HPDE6-E6E7 (cell line): ENCODE results near the gene NGFR.
"Not testable (repeated sequence)": the region's sequence is repeated elsewhere in the genome, so short reads cannot be mapped to it uniquely, and the experiment has no call there.

Experiments used
- DNase-seq: peaks from one replicate; pipeline ENCODE4 v3.0.0; 2011; ENCODE audit warnings: missing footprints; ENCODE audit errors: extremely low spot score

NGFR gene

DNA sequence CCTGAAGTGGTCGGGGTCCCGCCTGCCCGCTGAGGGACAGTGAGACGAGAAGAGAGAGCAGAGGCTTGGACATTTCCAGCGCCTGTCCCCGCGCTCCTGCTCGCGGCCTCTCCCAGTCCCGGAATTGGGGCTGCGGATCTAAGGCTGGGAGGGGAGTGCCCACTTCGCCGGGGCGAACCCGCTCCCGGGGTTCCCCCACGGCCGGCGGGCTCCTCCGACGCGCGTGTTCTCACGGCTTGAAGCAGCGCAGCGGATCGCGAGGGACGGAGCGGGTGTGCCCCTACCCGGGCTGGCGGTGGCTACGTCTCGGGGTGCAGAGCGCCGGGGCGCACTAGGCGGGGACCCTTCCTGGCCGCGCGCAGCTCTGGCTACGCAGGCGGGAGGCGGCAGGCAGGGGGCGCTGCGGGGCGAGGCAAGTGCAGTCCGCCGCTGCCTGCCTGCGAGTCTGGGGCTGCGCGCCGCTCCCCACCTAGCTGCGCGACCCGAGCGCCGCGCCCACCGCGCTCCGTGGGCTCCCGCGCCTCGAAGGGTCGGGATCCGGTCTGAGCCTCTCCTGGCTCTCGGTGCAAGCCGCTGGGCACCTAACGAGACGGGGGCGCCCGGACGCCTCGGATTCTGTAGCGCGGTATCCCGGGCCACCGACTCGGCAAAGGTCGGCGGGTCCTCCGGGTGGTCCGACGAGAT is 1.2 kb downstream of the NGFR start:
- no peak for DNase-seq

DNA sequence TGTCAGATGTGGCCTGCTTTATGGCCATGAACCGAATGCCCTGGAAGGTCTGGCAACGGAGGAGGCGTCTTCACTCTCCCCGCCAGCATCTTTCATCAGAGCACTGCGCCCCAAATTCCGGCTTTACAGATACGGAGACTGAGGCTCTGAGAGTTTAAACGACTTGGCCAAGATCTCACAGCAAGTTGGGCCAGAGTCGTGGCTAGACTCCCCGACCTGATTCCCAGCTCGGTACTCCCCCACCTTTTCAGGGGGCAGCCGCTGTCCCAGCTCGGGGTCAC is 1.7 kb downstream of the NGFR start:
- DNase-seq, result no peak

DNA sequence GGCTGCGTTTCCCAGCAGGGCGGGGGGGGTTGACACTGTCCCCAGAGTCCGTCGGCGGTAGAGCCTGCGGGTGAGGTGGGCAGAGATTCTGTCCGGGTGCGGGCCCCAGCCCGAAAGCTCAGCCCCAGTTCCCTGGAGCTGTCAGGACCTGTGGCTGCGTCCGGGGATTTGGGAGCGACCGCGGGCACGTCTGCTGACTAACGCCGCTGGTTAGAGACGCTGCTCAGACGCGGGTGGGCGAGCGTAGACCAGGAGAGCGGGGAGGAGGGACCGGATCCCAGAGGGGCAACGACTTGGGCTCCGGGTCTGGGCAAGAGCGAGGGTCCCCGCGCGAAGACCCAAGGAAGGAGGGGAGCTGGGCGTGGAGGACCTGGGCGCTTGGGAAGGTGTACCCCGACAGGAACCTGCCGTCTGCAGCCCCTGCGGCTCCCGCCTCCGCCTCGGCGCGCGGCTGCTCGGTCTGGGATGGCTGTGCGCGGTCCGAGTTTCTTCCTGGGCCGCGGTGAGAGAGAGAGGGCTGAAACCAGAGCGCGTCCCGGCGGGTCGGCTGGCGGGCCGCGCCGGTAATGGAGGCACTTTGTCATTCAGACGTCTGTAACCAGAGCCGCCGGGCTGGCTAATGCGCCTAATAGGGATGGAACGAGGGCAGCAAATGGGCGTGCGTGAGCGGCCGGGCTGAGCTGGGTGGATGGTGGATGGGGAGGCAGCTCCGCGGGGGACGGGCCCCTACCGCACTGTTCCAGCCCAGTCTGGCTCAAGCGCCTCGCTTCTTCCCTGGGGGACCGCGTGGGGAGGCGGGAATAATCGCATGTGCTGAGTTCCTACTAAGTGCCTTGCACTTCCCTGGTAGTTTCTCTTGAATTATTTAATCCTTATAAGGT is 2.3 kb downstream of the NGFR start:
- no peak for DNase-seq

DNA sequence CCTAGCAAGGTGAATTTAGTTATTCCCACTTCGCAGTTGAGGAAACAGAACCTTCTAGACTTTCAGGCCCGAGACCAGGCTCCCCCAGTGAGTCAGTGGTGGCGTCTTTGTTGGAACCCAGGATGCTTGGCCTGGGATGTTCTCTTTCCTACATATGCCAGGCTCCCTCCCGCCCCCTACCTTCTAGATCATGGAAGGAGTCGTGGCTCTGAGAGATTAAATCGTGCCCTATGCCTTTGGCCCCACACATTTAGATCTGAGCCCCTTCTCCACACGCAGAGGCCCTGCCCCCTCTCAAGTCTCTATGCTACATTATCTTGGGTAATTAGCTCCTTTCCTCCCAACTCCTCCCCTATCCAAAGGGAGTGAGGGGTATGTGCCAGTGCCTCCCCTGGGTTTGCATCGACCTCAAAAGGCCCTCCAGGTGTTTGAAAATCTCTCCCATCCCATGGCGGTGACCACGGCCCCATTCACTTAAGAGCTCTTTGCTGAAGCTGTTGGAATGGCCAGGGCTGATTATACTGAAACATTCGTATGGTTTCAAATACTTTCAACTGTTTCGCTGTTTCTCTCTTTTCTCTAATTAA is 3.0 kb downstream of the NGFR start:
- no peak for DNase-seq

DNA sequence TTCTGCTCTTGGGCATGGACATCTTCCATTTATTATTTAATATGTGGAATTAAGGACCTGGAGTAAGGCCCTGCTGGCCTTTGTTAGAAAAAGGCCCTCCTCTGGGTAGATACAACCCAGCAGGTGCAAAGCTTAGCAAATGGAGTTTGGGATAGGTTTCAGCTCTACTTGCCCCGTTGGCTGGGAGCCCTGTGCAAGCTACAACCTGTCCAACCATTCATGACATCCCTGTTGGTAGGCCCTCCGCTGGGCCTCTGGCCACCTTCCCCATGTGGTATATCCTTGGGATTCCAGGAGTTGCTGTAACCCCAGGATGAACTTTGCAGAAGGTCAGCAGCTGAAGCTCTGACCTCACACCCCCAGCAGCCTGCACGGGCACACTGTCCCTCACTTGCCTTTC is 6.4 kb downstream of the NGFR start:
- peak; percentile 61 for DNase-seq

DNA sequence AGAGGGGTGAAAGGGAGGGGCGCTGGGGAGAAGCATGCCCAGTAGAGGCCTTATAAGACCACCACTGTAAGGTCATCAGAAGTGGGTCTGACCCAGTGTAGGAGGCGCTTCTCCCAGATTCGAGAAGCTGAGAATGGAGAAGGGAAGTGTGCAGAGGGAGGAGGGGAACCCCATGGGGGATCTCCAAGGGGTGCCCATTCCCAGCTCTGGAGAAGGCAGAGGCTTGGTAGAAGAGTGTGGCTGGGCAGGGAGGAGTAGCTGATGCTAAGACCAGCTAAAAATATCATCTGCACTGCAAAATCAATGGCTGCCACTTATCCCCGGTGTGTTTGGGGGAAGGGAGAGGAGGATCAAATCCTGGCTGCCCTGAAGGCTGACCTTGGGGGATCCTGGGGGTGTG is 7.2 kb downstream of the NGFR start:
- no peak for DNase-seq

DNA sequence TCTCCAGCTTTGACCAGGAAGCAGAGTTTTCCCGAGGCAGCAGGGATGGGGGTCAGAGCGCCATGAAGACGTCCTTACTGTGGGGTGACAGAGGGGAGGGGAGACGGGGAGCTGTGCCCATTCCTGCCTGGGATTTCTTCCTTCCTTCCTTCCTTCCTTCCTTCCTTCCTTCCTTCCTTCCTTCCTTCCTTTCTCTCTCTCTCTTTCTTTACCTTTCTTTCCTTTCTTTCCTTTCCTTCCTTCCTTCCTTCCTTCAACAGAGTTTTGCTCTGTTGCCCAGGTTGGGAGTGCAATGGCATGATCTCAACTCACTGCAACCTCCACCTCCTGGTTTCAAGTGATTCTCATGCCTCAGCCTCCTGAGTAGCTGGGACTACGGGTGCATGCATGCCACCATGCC is 7.6 kb downstream of the NGFR start:
- DNase-seq, result not testable (repeated sequence)

DNA sequence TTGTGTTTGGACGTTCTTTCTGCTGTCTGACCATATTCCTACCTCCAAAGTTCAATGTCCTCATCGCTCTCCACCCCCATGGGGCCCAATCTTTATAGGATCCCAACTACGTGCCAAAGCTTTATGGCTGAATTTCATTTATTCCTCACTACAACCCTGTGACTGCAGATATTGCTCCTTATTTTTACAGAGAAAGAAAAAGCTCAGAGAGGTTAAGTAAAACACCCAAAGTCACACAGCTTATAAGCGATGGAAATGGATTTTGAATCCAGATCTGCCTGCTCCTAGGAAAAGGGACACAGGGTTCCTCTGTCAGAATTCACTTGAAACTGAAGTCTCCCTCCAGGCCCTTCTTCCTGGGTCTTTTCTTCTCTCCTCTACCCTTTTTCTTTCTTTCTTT is 9.3 kb downstream of the NGFR start:
- DNase-seq, result no peak

DNA sequence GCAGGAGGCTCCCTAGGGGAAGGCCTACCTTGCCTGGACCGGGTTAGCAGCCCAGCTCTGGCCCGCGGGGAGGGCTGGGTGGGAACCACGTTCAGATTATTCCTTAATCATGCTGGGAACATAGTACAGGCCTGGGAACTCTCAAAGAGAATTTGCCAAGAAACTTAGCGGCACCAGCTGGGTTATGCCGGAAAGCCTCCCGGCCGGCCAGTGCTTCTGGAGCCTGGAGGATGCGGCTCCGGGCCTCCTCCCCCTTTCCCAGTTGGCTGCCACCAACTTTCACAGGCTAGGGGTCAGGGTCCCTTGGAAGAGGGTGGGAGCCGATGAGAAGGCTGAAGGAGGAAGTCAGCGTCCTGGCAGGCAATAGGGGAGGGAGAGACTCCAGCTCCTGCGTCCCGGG is 10.8 kb downstream of the NGFR start:
- no peak for DNase-seq

DNA sequence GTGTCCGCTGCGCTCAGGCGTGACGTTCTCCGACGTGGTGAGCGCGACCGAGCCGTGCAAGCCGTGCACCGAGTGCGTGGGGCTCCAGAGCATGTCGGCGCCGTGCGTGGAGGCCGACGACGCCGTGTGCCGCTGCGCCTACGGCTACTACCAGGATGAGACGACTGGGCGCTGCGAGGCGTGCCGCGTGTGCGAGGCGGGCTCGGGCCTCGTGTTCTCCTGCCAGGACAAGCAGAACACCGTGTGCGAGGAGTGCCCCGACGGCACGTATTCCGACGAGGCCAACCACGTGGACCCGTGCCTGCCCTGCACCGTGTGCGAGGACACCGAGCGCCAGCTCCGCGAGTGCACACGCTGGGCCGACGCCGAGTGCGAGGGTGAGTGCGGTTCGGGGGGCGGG is 11.2 kb downstream of the NGFR start:
- no peak for DNase-seq

DNA sequence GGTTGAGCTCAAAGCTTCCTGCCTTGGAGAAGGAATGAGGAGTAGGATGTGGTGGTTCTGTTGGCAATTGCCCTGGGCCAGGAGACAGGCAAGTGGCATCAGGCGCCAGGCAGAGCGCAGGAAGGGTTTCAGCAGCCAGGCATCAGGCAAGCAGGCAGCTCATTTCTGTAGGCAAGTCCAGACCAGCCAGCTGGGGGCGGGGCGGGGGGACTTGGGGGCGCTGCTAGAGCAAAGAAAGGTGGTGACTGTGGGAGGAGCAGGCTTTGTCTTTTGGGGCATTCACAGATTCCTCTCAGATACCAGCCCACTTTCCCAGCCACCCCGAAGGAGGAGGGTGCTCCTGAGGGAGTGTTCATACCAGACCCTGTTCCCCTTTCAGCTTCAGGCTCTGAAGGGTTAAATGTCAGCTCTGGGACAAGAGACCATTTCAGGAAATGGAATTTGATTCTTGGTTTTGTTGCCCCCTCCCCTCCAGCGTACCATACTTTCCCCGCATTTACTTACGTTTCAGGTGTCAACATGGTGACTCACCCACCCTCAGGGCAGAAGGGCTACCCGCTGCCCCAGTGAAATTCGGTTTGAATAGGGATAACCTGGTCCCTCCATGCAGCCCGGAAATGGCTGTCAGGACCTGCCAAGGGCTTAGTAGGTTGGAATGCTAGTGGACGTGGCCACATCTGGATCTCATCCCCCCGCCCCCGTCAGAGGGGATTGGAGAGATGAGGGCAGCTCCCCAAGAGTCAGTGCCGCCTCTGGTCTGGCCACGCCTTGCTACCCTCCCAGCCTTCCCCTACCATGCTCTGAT is 13.2 kb downstream of the NGFR start:
- DNase-seq, result peak; percentile 94

DNA sequence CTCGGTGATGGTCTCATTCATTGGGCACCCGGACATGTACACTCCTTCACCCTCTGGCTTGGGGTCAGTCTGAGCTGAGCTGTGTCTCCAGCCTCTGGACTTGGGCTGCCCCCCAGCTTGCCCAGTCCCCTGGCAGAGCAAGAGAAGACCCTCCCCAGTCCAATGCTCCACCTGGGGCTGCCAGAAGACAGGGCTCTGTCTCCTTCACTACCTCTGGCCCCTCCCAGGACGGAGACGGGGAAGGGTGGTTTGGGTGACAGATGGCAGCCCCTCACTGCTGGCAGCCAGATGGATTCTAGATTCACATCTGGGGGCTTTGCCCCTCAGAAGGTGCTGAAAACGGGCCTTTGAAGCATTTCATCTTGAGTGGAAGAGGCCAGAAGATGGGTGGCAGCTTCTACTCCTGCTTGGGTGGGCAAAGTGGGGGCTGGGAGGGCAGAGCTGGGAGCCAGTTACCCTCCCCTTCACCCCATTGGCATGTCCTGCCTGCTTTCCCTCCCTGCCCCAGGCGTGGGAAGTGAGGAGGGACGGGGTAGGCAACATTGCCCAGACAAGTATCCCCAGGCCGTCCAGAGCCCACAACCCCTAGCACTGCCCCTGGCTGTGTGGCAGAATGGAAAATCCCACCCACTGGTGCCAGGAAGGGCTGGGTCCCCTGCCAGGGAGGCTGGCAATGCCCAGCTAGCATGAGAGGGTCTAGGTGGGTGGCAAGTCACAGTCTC is 13.9 kb downstream of the NGFR start:
- DNase-seq, result no peak

DNA sequence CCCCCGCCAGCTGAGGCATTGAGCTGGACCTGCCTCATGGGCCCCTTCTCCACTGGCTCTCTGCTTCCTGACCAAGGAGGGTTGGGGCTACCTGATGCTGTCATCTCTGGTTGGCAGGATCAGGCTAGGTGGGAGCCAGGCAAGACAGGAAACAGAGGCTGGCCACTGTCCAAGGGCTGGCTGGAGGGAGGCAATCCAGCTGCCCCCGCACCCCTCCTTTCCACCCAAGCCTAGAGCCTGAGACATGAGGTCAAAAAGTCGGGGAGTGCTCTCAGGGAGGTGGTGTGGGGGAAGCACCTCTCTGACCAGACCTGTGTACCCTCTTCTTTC is 14.5 kb downstream of the NGFR start:
- no peak for DNase-seq

DNA sequence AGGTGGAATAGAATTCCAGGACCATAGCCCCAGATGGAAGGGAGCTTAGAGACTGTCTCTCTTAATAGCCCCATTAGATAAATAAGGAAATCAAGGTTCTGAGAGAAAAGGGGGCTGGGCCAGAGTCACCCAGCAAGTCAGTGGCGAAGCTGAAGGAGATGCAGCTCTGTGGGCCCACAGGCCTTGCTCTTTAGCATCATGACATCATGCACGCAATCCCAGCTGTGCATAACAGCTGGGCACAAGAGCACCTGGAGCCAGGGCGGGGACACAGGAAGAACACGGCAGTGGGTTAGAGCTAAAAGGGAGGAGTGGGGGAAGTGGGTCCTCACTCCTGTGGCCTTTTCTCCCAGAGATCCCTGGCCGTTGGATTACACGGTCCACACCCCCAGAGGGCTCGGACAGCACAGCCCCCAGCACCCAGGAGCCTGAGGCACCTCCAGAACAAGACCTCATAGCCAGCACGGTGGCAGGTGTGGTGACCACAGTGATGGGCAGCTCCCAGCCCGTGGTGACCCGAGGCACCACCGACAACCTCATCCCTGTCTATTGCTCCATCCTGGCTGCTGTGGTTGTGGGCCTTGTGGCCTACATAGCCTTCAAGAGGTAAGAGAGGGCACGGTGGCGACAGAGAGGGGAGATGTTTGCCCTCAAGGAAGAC is 15.1 kb downstream of the NGFR start:
- no peak for DNase-seq

DNA sequence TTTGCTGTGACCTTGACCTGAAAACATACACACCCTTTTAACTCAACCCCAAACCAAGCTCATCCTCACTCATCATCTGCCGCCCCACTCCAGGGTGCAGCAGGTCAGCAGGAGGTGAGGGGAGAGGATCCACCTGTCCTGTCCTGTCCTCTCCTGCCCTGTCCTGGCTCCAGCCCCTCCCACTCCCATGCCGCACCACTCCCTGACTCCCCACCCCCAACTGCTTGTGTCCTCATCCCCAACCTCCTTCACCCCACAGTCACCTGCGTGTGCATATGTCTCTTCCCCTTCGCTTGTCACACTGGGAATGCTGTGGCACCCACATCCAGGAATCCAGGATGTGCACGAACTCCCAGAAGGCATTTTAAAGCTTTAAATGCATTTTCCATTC is 15.6 kb downstream of the NGFR start:
- no peak for DNase-seq

DNA sequence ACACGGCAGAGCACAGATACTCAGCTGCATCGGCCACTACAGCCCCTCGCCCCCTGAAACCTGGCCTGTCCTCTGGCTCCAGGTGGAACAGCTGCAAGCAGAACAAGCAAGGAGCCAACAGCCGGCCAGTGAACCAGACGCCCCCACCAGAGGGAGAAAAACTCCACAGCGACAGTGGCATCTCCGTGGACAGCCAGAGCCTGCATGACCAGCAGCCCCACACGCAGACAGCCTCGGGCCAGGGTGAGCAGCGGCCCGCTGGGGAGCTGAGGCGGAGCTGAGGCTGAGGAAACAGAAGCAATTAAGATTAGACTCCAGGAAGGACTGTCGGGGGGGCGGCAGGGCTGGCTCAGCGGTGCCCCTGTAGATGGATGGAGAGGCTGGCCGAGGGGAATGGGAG is 16.7 kb downstream of the NGFR start:
- DNase-seq, result no peak

DNA sequence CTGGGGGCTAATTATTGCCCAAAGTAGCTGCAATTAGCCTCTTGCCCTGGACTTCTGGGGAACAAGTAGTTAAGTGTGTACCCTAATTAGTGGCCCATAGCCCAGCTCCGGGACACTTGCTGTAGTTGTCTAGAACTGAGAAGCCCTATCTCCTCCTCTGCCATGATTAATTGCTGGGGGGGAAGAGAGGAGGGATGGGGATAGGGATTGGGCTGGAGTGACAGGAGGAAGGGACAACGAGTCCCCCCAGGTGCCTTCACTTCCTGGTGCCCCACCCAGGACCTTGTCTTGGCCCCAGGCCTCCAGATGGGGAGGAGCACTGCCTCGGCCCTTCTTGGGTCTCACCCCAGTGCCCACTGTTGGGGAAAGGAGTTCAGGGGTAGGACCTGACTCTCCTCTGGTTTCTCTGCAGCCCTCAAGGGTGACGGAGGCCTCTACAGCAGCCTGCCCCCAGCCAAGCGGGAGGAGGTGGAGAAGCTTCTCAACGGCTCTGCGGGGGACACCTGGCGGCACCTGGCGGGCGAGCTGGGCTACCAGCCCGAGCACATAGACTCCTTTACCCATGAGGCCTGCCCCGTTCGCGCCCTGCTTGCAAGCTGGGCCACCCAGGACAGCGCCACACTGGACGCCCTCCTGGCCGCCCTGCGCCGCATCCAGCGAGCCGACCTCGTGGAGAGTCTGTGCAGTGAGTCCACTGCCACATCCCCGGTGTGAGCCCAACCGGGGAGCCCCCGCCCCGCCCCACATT is 17.4 kb downstream of the NGFR start:
- no peak for DNase-seq

DNA sequence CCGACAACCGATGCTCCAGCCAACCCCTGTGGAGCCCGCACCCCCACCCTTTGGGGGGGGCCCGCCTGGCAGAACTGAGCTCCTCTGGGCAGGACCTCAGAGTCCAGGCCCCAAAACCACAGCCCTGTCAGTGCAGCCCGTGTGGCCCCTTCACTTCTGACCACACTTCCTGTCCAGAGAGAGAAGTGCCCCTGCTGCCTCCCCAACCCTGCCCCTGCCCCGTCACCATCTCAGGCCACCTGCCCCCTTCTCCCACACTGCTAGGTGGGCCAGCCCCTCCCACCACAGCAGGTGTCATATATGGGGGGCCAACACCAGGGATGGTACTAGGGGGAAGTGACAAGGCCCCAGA is 17.9 kb downstream of the NGFR start:
- DNase-seq, result no peak

DNA sequence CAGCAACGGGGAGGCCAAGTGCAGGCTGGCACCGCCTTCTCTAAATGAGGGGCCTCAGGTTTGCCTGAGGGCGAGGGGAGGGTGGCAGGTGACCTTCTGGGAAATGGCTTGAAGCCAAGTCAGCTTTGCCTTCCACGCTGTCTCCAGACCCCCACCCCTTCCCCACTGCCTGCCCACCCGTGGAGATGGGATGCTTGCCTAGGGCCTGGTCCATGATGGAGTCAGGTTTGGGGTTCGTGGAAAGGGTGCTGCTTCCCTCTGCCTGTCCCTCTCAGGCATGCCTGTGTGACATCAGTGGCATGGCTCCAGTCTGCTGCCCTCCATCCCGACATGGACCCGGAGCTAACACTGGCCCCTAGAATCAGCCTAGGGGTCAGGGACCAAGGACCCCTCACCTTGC is 18.5 kb downstream of the NGFR start:
- DNase-seq, result no peak

DNA sequence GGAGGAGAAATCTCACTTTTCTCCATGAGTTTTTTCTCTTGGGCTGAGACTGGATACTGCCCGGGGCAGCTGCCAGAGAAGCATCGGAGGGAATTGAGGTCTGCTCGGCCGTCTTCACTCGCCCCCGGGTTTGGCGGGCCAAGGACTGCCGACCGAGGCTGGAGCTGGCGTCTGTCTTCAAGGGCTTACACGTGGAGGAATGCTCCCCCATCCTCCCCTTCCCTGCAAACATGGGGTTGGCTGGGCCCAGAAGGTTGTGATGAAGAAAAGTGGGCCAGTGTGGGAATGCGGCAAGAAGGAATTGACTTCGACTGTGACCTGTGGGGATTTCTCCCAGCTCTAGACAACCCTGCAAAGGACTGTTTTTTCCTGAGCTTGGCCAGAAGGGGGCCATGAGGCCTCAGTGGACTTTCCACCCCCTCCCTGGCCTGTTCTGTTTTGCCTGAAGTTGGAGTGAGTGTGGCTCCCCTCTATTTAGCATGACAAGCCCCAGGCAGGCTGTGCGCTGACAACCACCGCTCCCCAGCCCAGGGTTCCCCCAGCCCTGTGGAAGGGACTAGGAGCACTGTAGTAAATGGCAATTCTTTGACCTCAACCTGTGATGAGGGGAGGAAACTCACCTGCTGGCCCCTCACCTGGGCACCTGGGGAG is 19.1 kb downstream of the NGFR start:
- no peak for DNase-seq
